ENCODE data around the gene FRK. TPM values are rescaled to one million over a fixed set of nuclear protein-coding genes. Genes with fewer than 3 reads are reported as not detected.
"Not testable (repeated sequence)": the region's sequence is repeated elsewhere in the genome, so short reads cannot be mapped to it uniquely, and the experiment has no call there.

The FRK gene
- polyA plus RNA-seq, 2 donors: 1.3 to 1.8 TPM

- H3K27me3 ChIP-seq (ENCODE audit: control insufficient read depth in 1 of 2, insufficient read depth in 2 of 2, low read length in 2 of 2): no peaks in the 10 kb centered on the region
- no peaks in the 10 kb centered on the region for H3K4me1 ChIP-seq (ENCODE audit: control insufficient read depth in 2 of 2, insufficient read depth in 2 of 2, low read length in 1 of 2)
- 65 to 70% methylated on average over 2 of the region's 2 CpGs for WGBS, 2 donors
- H3K9me3 ChIP-seq (ENCODE audit: control insufficient read depth in 2 of 2, insufficient read depth in 1 of 2, low read depth in 1 of 2, low read length in 1 of 2): no peaks in the 10 kb centered on the region
- no peaks in the 10 kb centered on the region for H3K36me3 ChIP-seq (ENCODE audit: control insufficient read depth in 2 of 2, insufficient read depth in 2 of 2, low read length in 1 of 2)
- no peak overlapping the region for H3K27ac ChIP-seq (ENCODE audit: low read depth in 2 of 2, low read length in 1 of 2)
- H3K4me3 ChIP-seq (ENCODE audit: low read depth in 1 of 2, low read length in 2 of 2): no peak overlapping the region
Observed at GRCh38 chr6:115891750-115892149, 168.9 kb downstream of the FRK start.

- Histone ChIP-seq H3K27me3 (ENCODE audit: control insufficient read depth in 1 of 2, insufficient read depth in 2 of 2, low read length in 2 of 2) (no peaks in the 10 kb centered on the region), H3K4me1 (ENCODE audit: control insufficient read depth in 2 of 2, insufficient read depth in 2 of 2, low read length in 1 of 2) (no peaks in the 10 kb centered on the region), H3K9me3 (ENCODE audit: control insufficient read depth in 2 of 2, insufficient read depth in 1 of 2, low read depth in 1 of 2, low read length in 1 of 2) (no peaks in the 10 kb centered on the region), H3K27ac (ENCODE audit: low read depth in 2 of 2, low read length in 1 of 2) (no peak overlapping the region), H3K36me3 (ENCODE audit: control insufficient read depth in 2 of 2, insufficient read depth in 2 of 2, low read length in 1 of 2) (no peaks in the 10 kb centered on the region), H3K4me3 (ENCODE audit: low read depth in 1 of 2, low read length in 2 of 2) (no peak overlapping the region)
Observed at GRCh38 chr6:115891111-115891669, 169.5 kb downstream of the FRK start.

GRCh38 chr6:115890238-115890637 lies 170.5 kb downstream of the FRK start:
- no peaks in the 10 kb centered on the region for H3K27me3 ChIP-seq (ENCODE audit: control insufficient read depth in 1 of 2, insufficient read depth in 2 of 2, low read length in 2 of 2)
- no peak overlapping the region for H3K4me3 ChIP-seq (ENCODE audit: low read depth in 1 of 2, low read length in 2 of 2)
- WGBS, 2 donors: 86 to 92% methylated on average over 10 of the region's 10 CpGs
- no peak overlapping the region for H3K27ac ChIP-seq (ENCODE audit: low read depth in 2 of 2, low read length in 1 of 2)
- no peaks in the 10 kb centered on the region for H3K36me3 ChIP-seq (ENCODE audit: control insufficient read depth in 2 of 2, insufficient read depth in 2 of 2, low read length in 1 of 2)
- no peaks in the 10 kb centered on the region for H3K9me3 ChIP-seq (ENCODE audit: control insufficient read depth in 2 of 2, insufficient read depth in 1 of 2, low read depth in 1 of 2, low read length in 1 of 2)
- H3K4me1 ChIP-seq (ENCODE audit: control insufficient read depth in 2 of 2, insufficient read depth in 2 of 2, low read length in 1 of 2): no peaks in the 10 kb centered on the region

- H3K27ac ChIP-seq (ENCODE audit: low read depth in 2 of 2, low read length in 1 of 2); H3K27me3 ChIP-seq (ENCODE audit: control insufficient read depth in 1 of 2, insufficient read depth in 2 of 2, low read length in 2 of 2): not testable (repeated sequence)
- 96 to 97% methylated on average over 37 to 38 of the region's 38 CpGs for WGBS, 2 donors
Observed at GRCh38 chr6:115888687-115889470, 171.8 kb downstream of the FRK start.

GRCh38 chr6:115887891-115888290 lies 172.8 kb downstream of the FRK start:
- H3K9me3 ChIP-seq (ENCODE audit: control insufficient read depth in 2 of 2, insufficient read depth in 1 of 2, low read depth in 1 of 2, low read length in 1 of 2): no peaks in the 10 kb centered on the region
- no peak overlapping the region for H3K27ac ChIP-seq (ENCODE audit: low read depth in 2 of 2, low read length in 1 of 2)
- H3K4me3 ChIP-seq (ENCODE audit: low read depth in 1 of 2, low read length in 2 of 2): no peak overlapping the region
- WGBS, 2 donors: 84 to 86% methylated on average over 7 of the region's 7 CpGs
- no peaks in the 10 kb centered on the region for H3K4me1 ChIP-seq (ENCODE audit: control insufficient read depth in 2 of 2, insufficient read depth in 2 of 2, low read length in 1 of 2)
- no peaks in the 10 kb centered on the region for H3K27me3 ChIP-seq (ENCODE audit: control insufficient read depth in 1 of 2, insufficient read depth in 2 of 2, low read length in 2 of 2)
- no peaks in the 10 kb centered on the region for H3K36me3 ChIP-seq (ENCODE audit: control insufficient read depth in 2 of 2, insufficient read depth in 2 of 2, low read length in 1 of 2)

More at GRCh38 chr6:115888687-115889470, 171.8 kb downstream of the FRK start:
- not testable (repeated sequence) for H3K36me3 ChIP-seq (ENCODE audit: control insufficient read depth in 2 of 2, insufficient read depth in 2 of 2, low read length in 1 of 2); H3K4me3 ChIP-seq (ENCODE audit: low read depth in 1 of 2, low read length in 2 of 2); H3K9me3 ChIP-seq (ENCODE audit: control insufficient read depth in 2 of 2, insufficient read depth in 1 of 2, low read depth in 1 of 2, low read length in 1 of 2); H3K4me1 ChIP-seq (ENCODE audit: control insufficient read depth in 2 of 2, insufficient read depth in 2 of 2, low read length in 1 of 2)

- 70 to 73% methylated on average over 4 of the region's 4 CpGs for WGBS, 2 donors
- no peaks in the 10 kb centered on the region for H3K4me1 ChIP-seq (ENCODE audit: control insufficient read depth in 2 of 2, insufficient read depth in 2 of 2, low read length in 1 of 2)
- H3K4me3 ChIP-seq (ENCODE audit: low read depth in 1 of 2, low read length in 2 of 2): no peak overlapping the region
- no peaks in the 10 kb centered on the region for H3K36me3 ChIP-seq (ENCODE audit: control insufficient read depth in 2 of 2, insufficient read depth in 2 of 2, low read length in 1 of 2)
- no peaks in the 10 kb centered on the region for H3K9me3 ChIP-seq (ENCODE audit: control insufficient read depth in 2 of 2, insufficient read depth in 1 of 2, low read depth in 1 of 2, low read length in 1 of 2)
- H3K27me3 ChIP-seq (ENCODE audit: control insufficient read depth in 1 of 2, insufficient read depth in 2 of 2, low read length in 2 of 2): no peaks in the 10 kb centered on the region
- H3K27ac ChIP-seq (ENCODE audit: low read depth in 2 of 2, low read length in 1 of 2): no peak overlapping the region
Observed at GRCh38 chr6:115885636-115886366, 174.9 kb downstream of the FRK start.

GRCh38 chr6:115882771-115883170 lies 177.9 kb downstream of the FRK start:
- H3K27me3 ChIP-seq (ENCODE audit: control insufficient read depth in 1 of 2, insufficient read depth in 2 of 2, low read length in 2 of 2): no peaks in the 10 kb centered on the region
- no peaks in the 10 kb centered on the region for H3K4me1 ChIP-seq (ENCODE audit: control insufficient read depth in 2 of 2, insufficient read depth in 2 of 2, low read length in 1 of 2)
- H3K4me3 ChIP-seq (ENCODE audit: low read depth in 1 of 2, low read length in 2 of 2): no peak overlapping the region
- WGBS, 2 donors: 53 to 59% methylated on average over 2 of the region's 2 CpGs
- H3K27ac ChIP-seq (ENCODE audit: low read depth in 2 of 2, low read length in 1 of 2): peak overlapping the region in 1 of 2 donors; percentile 65
- H3K36me3 ChIP-seq (ENCODE audit: control insufficient read depth in 2 of 2, insufficient read depth in 2 of 2, low read length in 1 of 2): no peaks in the 10 kb centered on the region
- no peaks in the 10 kb centered on the region for H3K9me3 ChIP-seq (ENCODE audit: control insufficient read depth in 2 of 2, insufficient read depth in 1 of 2, low read depth in 1 of 2, low read length in 1 of 2)

GRCh38 chr6:115882174-115882573 lies 178.5 kb downstream of the FRK start:
- Histone ChIP-seq H3K36me3 (ENCODE audit: control insufficient read depth in 2 of 2, insufficient read depth in 2 of 2, low read length in 1 of 2) (no peaks in the 10 kb centered on the region), H3K27ac (ENCODE audit: low read depth in 2 of 2, low read length in 1 of 2) (peak overlapping the region in 1 of 2 donors; percentile 65), H3K4me3 (ENCODE audit: low read depth in 1 of 2, low read length in 2 of 2) (no peak overlapping the region), H3K9me3 (ENCODE audit: control insufficient read depth in 2 of 2, insufficient read depth in 1 of 2, low read depth in 1 of 2, low read length in 1 of 2) (no peaks in the 10 kb centered on the region), H3K27me3 (ENCODE audit: control insufficient read depth in 1 of 2, insufficient read depth in 2 of 2, low read length in 2 of 2) (no peaks in the 10 kb centered on the region), H3K4me1 (ENCODE audit: control insufficient read depth in 2 of 2, insufficient read depth in 2 of 2, low read length in 1 of 2) (no peaks in the 10 kb centered on the region)
- 57 to 73% methylated on average over 4 to 5 of the region's 5 CpGs for WGBS, 2 donors

Data from esophagus (tissue), 2 donors.